Karpas-422 (cell line): ENCODE measurements around the gene MFSD1. TPM values are rescaled to one million over a fixed set of nuclear protein-coding genes. Genes with fewer than 3 reads are reported as not detected.

Experiments used
- DNase-seq: peaks from one replicate; pipeline ENCODE4 v3.0.0-alpha.2; 2015
- H2AFZ ChIP-seq: fragments of 200-600 bp; sonication (generic); 2 replicates; pipeline ENCODE4 v1.6.1; 2014; ENCODE audit warnings: antibody characterized with exemption, low read length, mixed read lengths
- H3K27ac ChIP-seq: fragments of 200-600 bp; sonication (generic); 2 replicates; pipeline ENCODE4 v1.5.1; 2014; ENCODE audit warnings: mild to moderate bottlenecking, low read length, moderate library complexity
- H3K27me3 ChIP-seq: fragments of 200-600 bp; sonication (generic); 2 replicates; pipeline ENCODE4 v1.6.1; 2014; ENCODE audit warnings: low read length, mixed read lengths
- H3K36me3 ChIP-seq: fragments of 200-600 bp; sonication (generic); 2 replicates; pipeline ENCODE4 v1.6.1; 2014; ENCODE audit warnings: low read length, mixed read lengths; ENCODE audit not compliant: insufficient read depth
- H3K4me1 ChIP-seq: fragments of 200-600 bp; sonication (generic); 2 replicates; pipeline ENCODE4 v1.6.1; 2014; ENCODE audit warnings: mild to moderate bottlenecking, low read length, mixed read lengths
- H3K4me2 ChIP-seq: fragments of 200-600 bp; sonication (generic); 2 replicates; pipeline ENCODE4 v1.6.1; 2014; ENCODE audit warnings: low read length, low read depth, mild to moderate bottlenecking; ENCODE audit not compliant: poor library complexity, severe bottlenecking
- H3K4me3 ChIP-seq: fragments of 200-600 bp; sonication (generic); 2 replicates; pipeline ENCODE4 v1.5.1; 2014; ENCODE audit warnings: mild to moderate bottlenecking, antibody characterized with exemption, low read length, mixed read lengths
- H3K79me2 ChIP-seq: fragments of 200-600 bp; sonication (generic); 2 replicates; pipeline ENCODE4 v1.6.1; 2014; ENCODE audit warnings: mild to moderate bottlenecking, low read length, mixed read lengths
- H3K9ac ChIP-seq: fragments of 200-600 bp; sonication (generic); 2 replicates; pipeline ENCODE4 v1.6.0; 2014; ENCODE audit warnings: low read length
- H3K9me2 ChIP-seq: fragments of 200-600 bp; sonication (generic), shearing (Covaris generic); replicated peaks from 2 replicates; pipeline ENCODE4 v1.6.0; 2014; ENCODE audit warnings: mild to moderate bottlenecking, low read length, moderate library complexity; ENCODE audit not compliant: insufficient read depth
- H3K9me3 ChIP-seq: fragments of 300-700, 200-600 bp; sonication (generic); 2 replicates; pipeline ENCODE4 v1.6.1; 2014; ENCODE audit warnings: low read length, mixed read lengths
- H4K20me1 ChIP-seq: fragments of 200-600 bp; sonication (generic); 2 replicates; pipeline ENCODE4 v1.6.1; 2014; ENCODE audit warnings: mild to moderate bottlenecking, antibody characterized with exemption, low read length, low read depth; ENCODE audit not compliant: insufficient read depth
- total RNA-seq: library from RNA; depleted of rRNA; stranded (reverse); fragments of >200 nt; shearing (Covaris generic); gene quantifications from 2 replicates; pipeline ENCODE4 v1.2.3, GENCODE V29; 2014; ENCODE audit warnings: low replicate concordance

MFSD1 gene
- total RNA-seq, 1 experiment from 2014 or later = 114 TPM

GRCh38 chr3:158835631-158836030 lies 33.8 kb downstream of the MFSD1 start:
- Histone ChIP-seq H3K4me1 (peaks cover 8% of the 10 kb centered on the region), H3K9me3 (no peaks in the 10 kb centered on the region), H3K79me2 (no peaks in the 10 kb centered on the region), H3K4me2 (no peak overlapping the region), H3K27ac (no peak overlapping the region), H4K20me1 (peaks cover 27% of the 10 kb centered on the region), H3K9me2 (no peaks in the 10 kb centered on the region), H2AFZ (no peak overlapping the region), H3K9ac (no peak overlapping the region), H3K27me3 (no peaks in the 10 kb centered on the region), H3K4me3 (no peak overlapping the region), H3K36me3 (no peaks in the 10 kb centered on the region; the same call in 1 of the 2 replicates)
- no peak for DNase-seq

- no peak overlapping the region for H3K9ac ChIP-seq
- no peak overlapping the region for H3K27ac ChIP-seq
- no peaks in the 10 kb centered on the region for H3K27me3 ChIP-seq
- H3K79me2 ChIP-seq = no peaks in the 10 kb centered on the region
- peaks cover 15% of the 10 kb centered on the region for H3K4me1 ChIP-seq
- H3K4me3 ChIP-seq = no peak overlapping the region
- DNase-seq = no peak
- H3K4me2 ChIP-seq = no peak overlapping the region
- H3K9me3 ChIP-seq = no peaks in the 10 kb centered on the region
- H3K36me3 ChIP-seq = no peaks in the 10 kb centered on the region
- no peaks in the 10 kb centered on the region for H3K9me2 ChIP-seq
- H2AFZ ChIP-seq = no peak overlapping the region
- peaks cover 27% of the 10 kb centered on the region for H4K20me1 ChIP-seq
These were observed 34.5 kb downstream of the MFSD1 start for GRCh38 chr3:158836312-158836711.

GRCh38 chr3:158837240-158837639 lies 35.4 kb downstream of the MFSD1 start:
- no peak for DNase-seq
- Histone ChIP-seq H3K9me3 (no peaks in the 10 kb centered on the region), H3K79me2 (no peaks in the 10 kb centered on the region), H3K27ac (no peak overlapping the region), H4K20me1 (peaks cover 27% of the 10 kb centered on the region), H3K4me3 (no peak overlapping the region), H2AFZ (no peak overlapping the region), H3K27me3 (no peaks in the 10 kb centered on the region), H3K9ac (no peak overlapping the region), H3K4me1 (peaks cover 24% of the 10 kb centered on the region), H3K36me3 (no peaks in the 10 kb centered on the region), H3K4me2 (no peak overlapping the region), H3K9me2 (no peaks in the 10 kb centered on the region)

- no peak overlapping the region for H3K27ac ChIP-seq
- H3K9me2 ChIP-seq = no peaks in the 10 kb centered on the region
- no peaks in the 10 kb centered on the region for H3K79me2 ChIP-seq
- H4K20me1 ChIP-seq = peaks cover 30% of the 10 kb centered on the region
- no peak overlapping the region for H3K4me3 ChIP-seq
- H3K4me1 ChIP-seq = peaks cover 41% of the 10 kb centered on the region
- no peaks in the 10 kb centered on the region for H3K36me3 ChIP-seq
- no peak overlapping the region for H3K9ac ChIP-seq
- no peak overlapping the region for H3K4me2 ChIP-seq
- no peaks in the 10 kb centered on the region for H3K27me3 ChIP-seq
- H2AFZ ChIP-seq = no peak overlapping the region
- H3K9me3 ChIP-seq = no peaks in the 10 kb centered on the region
- DNase-seq = no peak
These were observed 38.1 kb downstream of the MFSD1 start for GRCh38 chr3:158839966-158840365.

- Histone ChIP-seq H3K9me3 (no peaks in the 10 kb centered on the region), H3K4me3 (peak overlapping the region; percentile 26; the same call in 1 of the 2 replicates), H4K20me1 (peaks cover 31% of the 10 kb centered on the region), H3K36me3 (no peaks in the 10 kb centered on the region), H2AFZ (no peak overlapping the region), H3K9me2 (no peaks in the 10 kb centered on the region), H3K27me3 (no peaks in the 10 kb centered on the region), H3K9ac (no peak overlapping the region), H3K4me1 (peaks cover 41% of the 10 kb centered on the region), H3K27ac (no peak overlapping the region), H3K79me2 (no peaks in the 10 kb centered on the region), H3K4me2 (peak overlapping the region; percentile 62)
- DNase-seq = peak; percentile 71
These were observed 39.5 kb downstream of the MFSD1 start for GRCh38 chr3:158841387-158841786.

- no peaks in the 10 kb centered on the region for H3K36me3 ChIP-seq
- H2AFZ ChIP-seq = no peak overlapping the region
- H3K4me1 ChIP-seq = peaks cover 45% of the 10 kb centered on the region
- H4K20me1 ChIP-seq = peaks cover 23% of the 10 kb centered on the region
- DNase-seq = no peak
- no peak overlapping the region for H3K4me3 ChIP-seq
- no peaks in the 10 kb centered on the region for H3K79me2 ChIP-seq
- no peak overlapping the region for H3K9ac ChIP-seq
- H3K27ac ChIP-seq = no peak overlapping the region
- no peaks in the 10 kb centered on the region for H3K9me3 ChIP-seq
- H3K9me2 ChIP-seq = no peaks in the 10 kb centered on the region
- H3K27me3 ChIP-seq = no peaks in the 10 kb centered on the region; the same call in 1 of the 2 replicates
- peak overlapping the region; percentile 62 for H3K4me2 ChIP-seq
These were observed 41.1 kb downstream of the MFSD1 start for GRCh38 chr3:158842976-158843375.

- H3K9ac ChIP-seq = no peak overlapping the region
- H3K36me3 ChIP-seq = no peaks in the 10 kb centered on the region
- H4K20me1 ChIP-seq = peaks cover 18% of the 10 kb centered on the region
- peak; percentile 82 for DNase-seq
- H3K9me2 ChIP-seq = no peaks in the 10 kb centered on the region
- H3K4me1 ChIP-seq = peaks cover 35% of the 10 kb centered on the region
- no peaks in the 10 kb centered on the region; the same call in 1 of the 2 replicates for H3K27me3 ChIP-seq
- H3K4me2 ChIP-seq = no peak overlapping the region
- H3K79me2 ChIP-seq = no peaks in the 10 kb centered on the region
- no peaks in the 10 kb centered on the region for H3K9me3 ChIP-seq
- no peak overlapping the region for H3K27ac ChIP-seq
- no peak overlapping the region for H2AFZ ChIP-seq
- no peak overlapping the region for H3K4me3 ChIP-seq
These were observed 44.0 kb downstream of the MFSD1 start for GRCh38 chr3:158845765-158846350.

GRCh38 chr3:158846803-158847451 lies 45.1 kb downstream of the MFSD1 start:
- Histone ChIP-seq H2AFZ (no peak overlapping the region), H3K9ac (no peak overlapping the region), H3K4me1 (peaks cover 24% of the 10 kb centered on the region)

More at GRCh38 chr3:158846803-158847451, 45.1 kb downstream of the MFSD1 start:
- no peaks in the 10 kb centered on the region for H3K79me2 ChIP-seq
- no peak for DNase-seq
- H3K9me3 ChIP-seq = no peaks in the 10 kb centered on the region
- H3K4me2 ChIP-seq = no peak overlapping the region
- no peaks in the 10 kb centered on the region for H3K9me2 ChIP-seq
- H4K20me1 ChIP-seq = peaks cover 18% of the 10 kb centered on the region
- H3K4me3 ChIP-seq = no peak overlapping the region
- H3K27ac ChIP-seq = no peak overlapping the region
- H3K27me3 ChIP-seq = no peaks in the 10 kb centered on the region; the same call in 1 of the 2 replicates
- no peaks in the 10 kb centered on the region for H3K36me3 ChIP-seq
